SW 1271 (cell line): ENCODE measurements around the gene CPED1.
"Not testable (repeated sequence)": the region's sequence is repeated elsewhere in the genome, so short reads cannot be mapped to it uniquely, and the experiment has no call there.

ENCODE experiments used
- DNase-seq, 2 experiments: peaks; one replicate each; lab custom pipeline; 2025; lab: John Stamatoyannopoulos, UW

CPED1 gene

DNA sequence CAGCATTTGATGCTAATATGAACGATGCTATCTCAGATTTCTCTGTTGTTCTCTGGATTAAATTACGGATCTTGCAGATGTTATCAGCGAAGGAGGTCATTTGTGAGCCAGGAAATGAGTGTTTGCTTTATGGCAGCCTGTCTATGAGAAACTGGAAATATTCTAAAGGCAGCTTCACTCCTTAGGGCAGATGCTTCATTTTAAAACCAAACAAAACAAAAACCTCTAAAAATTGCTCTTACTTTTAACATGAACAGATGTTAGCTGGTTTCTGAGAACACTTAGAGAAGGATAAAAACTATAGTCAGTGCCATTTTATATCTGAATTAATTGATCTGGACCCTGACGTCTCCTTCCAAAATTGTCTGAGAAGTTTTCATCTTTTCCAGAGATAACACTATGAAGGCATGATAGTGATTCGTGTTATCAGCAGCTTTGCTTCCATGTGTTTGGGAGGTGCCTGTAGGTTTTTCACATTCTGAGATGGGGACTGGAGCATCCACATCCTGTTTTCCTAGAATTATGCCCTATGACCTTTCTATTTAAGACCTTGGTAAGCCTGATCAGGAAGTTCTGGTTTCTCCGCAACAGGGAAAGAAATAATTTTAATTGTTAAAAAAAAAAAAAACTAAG lies 53.1 kb downstream of the CPED1 start:
- no peak for DNase-seq

DNA sequence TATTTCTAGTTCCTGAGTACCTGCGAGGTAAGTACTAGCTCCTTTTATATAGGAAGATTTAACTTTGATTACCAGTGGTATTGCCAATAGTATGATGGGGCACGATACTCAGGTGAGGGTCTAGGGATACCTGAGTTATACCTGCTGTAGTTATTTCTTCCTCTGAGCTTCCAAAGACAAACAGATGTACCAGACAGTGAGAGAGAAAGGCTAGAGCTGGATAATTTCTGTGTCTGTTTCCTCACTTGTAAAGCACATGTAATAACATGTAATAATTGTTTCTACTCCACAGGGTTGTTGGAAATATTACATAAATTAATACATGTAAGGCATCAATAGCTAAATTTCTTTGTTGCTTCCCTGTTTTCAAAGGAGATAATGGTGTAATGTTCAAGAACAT lies 53.7 kb downstream of the CPED1 start:
- DNase-seq: no peak

DNA sequence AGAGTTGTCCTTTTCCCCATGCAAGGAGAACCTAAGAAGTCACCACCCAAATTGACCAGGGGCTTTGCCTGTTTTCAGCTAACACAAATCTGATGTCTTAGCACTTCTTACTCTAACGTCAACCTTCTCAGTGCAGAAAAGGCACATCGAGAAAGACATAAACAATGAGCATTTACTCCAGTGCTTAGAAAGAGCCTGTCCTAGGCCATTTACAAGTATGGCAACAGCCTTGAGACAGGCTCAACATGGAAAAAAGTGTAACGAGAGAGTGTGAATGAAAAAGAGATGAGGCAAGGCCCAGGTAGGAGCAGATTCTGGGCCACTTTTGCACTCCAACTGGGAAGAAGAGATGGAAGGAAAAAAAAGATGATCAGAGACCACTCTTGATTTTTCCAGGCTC lies 54.4 kb downstream of the CPED1 start:
- no peak for DNase-seq

- DNase-seq: no peak
These were observed 55.1 kb downstream of the CPED1 start for GRCh38 chr7:121043314-121044234.

DNA sequence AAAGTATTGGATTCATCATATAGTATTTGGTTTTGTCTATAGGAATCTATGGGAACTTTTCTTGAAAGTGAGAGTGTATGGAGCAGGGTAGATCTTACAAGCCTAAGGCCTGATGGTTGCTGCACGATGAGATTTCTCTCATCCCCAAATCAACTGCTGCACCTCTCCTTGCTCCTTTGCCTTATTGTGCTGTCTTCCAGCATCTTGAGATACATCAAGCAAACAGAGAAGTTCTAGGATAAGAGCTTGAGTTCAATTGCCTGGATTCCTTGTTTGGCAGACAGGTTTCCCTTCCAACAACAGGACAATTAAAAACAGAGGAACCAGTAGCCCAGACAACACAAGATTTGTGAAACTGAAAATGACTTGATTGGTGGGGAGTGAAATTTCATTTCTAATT lies 56.6 kb downstream of the CPED1 start:
- DNase-seq: no peak

- no peak for DNase-seq
These were observed 57.5 kb downstream of the CPED1 start for GRCh38 chr7:121046009-121046408.

DNA sequence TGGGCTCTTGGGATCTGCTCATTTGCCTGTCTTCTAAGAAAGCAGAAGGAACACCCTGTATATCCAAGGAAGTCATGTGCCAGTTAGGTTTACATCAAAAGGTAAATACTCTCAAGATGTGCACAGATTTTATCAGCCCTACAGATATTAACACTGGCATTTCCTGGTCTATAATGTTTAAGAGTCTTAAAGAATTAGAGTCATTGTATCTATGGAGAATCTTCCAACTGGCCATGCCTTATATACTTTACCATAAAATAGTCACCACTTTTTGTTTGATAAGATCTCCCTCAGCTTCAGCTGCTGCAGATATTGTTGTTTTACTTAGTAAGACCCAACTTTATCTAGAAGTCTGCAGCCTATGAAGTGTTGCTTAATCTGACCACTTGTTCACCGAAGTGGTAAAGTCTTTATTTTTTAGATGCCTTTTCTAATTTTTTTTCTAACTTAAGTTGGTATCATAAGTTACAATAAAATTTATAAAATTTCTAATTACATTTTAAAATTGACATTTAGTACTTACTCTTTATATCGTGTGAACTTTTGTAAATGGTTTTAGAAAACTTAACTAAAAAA lies 58.5 kb downstream of the CPED1 start:
- no peak for DNase-seq

DNA sequence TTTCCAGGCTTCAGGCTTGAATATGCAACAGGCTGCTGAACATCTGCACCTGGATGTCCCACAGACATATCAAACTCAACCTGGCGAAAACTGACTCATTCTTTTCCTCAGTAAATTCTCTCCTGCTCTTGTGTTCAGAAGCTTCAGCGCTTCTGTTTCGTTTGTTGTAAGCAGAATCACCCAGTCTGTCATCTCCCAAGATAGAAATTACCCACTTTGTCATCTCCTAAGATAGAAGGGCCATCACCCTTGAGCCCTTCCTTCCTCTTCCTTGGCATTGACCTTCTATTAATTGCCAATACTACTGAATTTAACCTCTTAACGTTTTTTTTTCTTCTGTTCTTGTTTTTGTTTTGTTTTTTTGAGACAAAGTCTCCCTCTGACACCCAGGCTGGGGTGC lies 59.7 kb downstream of the CPED1 start:
- DNase-seq: no peak

DNA sequence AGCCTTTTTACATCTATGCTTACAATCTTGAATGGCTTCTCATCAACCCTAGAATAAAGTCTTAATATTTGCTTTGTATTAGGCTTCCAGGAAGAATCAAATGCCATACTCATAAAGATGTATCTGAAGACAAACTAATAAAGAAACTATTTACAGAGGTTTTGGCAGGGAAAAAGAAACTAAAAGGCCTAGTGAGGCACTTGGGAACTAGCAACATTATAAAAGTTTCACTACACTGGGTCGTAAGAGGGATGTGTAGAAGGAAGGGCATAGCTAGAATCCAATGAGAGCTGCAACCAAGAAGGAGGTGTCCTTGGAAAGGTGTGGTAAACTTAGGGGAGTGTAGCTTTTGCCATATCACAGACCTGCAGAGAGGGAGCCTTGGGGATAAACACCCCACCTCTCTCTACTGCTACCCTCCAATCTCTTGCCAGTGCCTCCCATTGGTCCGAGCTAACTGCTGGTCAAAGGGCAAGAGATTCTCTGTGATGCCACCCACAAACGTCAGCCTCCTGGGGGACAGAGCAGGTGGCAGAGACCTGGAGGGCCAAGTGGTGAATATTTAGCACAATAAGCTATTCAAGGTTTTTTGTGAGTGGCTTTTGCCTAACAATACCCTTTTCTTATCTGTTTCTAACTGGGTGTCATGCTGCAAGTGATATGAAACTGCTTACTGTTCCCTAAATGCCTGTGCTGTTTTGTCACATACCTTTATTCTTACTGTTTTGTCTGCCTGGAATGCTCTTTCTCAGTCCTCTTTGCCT lies 60.7 kb downstream of the CPED1 start:
- no peak for DNase-seq

GRCh38 chr7:121049897-121050296 lies 61.4 kb downstream of the CPED1 start:
- DNase-seq: no peak

DNA sequence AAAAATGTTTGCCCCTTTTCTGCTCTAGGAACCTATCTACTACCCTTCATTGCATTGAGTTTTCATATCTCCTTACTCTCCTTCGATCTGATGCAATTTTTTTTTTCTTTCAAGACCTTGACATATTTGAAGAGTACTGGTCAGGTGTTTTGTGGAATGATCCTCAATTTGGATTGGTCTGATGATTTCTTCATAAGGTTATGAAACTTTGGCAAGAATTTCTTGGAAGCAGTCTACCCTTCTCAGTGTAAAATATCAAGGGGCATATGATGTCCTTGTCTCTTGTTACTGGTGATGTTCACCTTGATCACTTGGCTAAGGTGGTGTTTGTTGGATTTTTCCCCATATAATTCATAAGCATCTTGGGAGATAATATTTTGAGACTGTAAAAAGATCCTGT lies 64.7 kb downstream of the CPED1 start:
- no peak for DNase-seq

- no peak for DNase-seq
These were observed 66.4 kb downstream of the CPED1 start for GRCh38 chr7:121054925-121055324.

DNA sequence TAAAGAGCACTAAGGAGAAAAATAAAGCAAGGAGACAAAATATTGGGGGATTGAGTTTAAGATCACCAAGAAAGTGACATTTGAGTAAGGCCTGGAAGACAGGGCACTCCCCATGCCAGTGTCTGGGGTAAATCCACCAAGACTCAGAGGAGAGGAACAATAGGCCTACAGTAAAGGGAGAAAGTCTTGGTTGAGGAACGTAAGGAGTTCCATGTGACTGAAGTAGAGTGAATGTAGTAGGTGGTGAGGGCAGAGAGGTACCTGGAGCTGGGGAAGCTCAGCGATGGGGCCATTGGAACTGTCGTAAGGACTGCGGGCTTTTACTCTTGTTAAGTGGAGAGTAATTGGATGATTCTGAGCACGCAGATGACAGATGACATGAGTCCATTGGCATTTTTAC lies 69.4 kb downstream of the CPED1 start:
- DNase-seq: no peak

DNA sequence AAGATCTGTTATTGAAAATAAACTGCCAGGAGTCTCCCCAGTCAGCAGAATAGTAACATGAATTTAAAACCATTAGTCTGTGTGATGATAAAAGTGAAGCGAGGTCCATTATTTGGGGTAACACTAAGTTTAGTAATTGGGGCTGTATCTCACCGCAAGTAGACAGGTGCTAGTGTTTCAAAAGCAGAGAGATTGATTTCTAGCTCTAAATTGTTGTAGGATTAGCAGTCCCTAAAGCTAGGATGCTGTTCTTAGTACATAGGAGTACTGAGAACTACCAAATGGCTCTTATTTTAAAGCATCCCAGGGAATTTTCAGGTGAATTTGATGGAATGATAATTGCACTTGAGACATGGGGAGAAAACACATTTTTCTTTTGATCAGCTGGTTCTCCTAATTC lies 70.5 kb downstream of the CPED1 start:
- no peak for DNase-seq

DNA sequence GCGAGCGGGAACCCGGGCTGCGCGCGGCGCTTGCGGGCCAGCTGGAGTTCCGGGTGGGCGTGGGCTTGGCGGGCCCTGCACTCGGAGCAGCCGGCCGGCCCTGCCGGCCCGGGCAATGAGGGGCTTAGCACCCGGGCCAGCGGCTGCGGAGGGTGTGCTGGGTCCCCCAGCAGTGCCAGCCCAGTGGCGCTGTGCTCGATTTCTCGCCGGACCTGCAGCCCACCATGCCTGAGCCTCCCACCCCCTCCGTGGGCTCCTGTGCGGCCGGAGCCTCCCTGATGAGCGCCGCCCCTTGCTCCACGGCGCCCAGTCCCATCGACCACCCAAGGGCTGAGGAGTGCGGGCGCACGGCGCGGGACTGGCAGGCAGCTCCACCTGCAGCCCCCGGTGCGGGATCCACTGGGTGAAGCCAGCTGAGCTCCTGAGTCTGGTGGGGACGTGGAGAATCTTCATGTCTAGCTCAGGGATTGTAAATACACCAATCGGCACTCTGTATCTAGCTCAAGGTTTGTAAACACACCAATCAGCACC lies 71.5 kb downstream of the CPED1 start:
- not testable (repeated sequence) for DNase-seq

- no peak for DNase-seq
These were observed 73.4 kb downstream of the CPED1 start for GRCh38 chr7:121061677-121062582.

- DNase-seq: no peak
These were observed 74.3 kb downstream of the CPED1 start for GRCh38 chr7:121062671-121063279.

DNA sequence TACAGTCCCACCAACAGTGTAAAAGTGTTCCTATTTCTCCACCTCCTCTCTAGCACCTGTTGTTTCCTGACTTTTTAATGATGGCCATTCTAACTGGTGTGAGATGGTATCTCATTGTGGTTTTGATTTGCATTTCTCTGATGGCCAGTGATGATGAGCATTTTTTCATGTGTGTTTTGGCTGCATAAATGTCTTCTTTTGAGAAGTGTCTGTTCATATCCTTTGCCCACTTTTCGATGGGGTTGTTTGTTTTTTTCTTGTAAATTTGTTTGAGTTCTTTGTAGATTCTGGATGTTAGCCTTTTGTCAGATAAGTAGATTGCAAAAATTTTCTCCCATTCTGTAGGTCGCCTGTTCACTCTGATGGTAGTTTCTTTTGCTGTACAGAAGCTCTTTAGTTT lies 79.2 kb downstream of the CPED1 start:
- not testable (repeated sequence) for DNase-seq

DNA sequence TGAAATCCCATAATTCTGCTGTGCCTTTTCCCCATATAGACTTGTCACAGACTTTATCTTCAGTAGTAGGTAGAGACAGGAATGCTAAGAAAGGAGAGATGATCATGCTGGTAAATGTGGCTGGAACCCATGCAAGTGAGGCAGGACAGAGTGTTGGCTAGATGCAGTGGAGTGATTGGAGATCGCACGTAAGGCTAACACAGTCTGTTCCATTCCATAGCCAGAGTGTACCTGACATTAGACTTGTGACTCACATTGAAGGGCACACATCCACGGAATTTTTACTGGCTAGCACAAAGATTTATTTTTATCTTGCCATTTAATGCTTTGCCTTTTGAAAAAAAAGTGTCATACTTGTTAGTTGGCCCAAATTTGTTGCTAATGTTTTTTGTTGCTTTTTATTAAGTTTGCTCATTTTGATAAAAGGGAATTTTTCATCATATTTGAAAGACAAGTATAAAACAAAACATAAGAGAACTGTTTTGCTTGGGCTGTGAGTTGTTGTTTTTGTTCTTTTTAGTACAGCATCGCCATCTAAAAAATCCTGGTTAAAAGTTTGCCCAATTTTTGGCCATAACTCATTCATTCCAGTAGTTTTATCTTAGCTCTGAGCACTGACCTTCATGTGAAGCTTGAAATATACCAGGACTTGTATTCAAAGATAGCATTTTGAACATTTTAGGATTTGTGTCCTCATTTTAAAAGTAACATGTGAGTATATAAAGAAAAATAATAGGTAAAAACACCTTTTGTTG lies 81.0 kb downstream of the CPED1 start:
- DNase-seq: no peak

DNA sequence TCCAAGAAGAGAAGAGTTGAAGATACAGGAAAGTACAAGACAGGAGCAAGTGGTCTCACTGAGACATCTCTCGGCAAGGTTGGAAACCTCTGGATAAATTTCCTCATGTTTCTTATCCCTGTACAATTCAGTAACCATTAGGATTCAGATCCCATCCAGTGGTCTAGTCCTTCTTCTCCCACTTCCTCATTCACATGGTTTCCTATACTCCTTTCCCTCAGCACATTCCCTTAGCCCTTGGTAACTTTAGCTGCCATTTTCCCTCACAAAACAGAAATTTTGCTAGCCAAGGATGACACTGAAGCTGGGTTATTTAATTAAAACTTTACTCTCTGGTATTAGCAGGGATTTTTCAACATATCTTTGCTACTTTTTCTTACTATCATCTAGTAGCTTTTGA lies 82.6 kb downstream of the CPED1 start:
- DNase-seq: no peak
